Neuronal stem cell (in vitro differentiated cells): ENCODE data around the gene TNFAIP8. TPM values are rescaled to one million over a fixed set of nuclear protein-coding genes. Genes with fewer than 3 reads are reported as not detected.

Experiments
- DNase-seq: peaks from one replicate; pipeline ENCODE4 v3.0.0-alpha.2; 2013; ENCODE audit warnings: low spot score
- H2AFZ ChIP-seq: one replicate; pipeline ENCODE4 v1.6.1; 2013; ENCODE audit warnings: mild to moderate bottlenecking, low read length, inconsistent platforms
- H2AK5ac ChIP-seq: 2 replicates; pipeline ENCODE4 v1.6.1; 2013; ENCODE audit warnings: low read depth, mild to moderate bottlenecking, inconsistent platforms, low read length, moderate library complexity, mixed read lengths
- H2BK120ac ChIP-seq: 2 replicates; pipeline ENCODE4 v1.6.1; 2013; ENCODE audit warnings: low read depth, mild to moderate bottlenecking, inconsistent platforms, low read length, moderate library complexity, mixed read lengths
- H2BK12ac ChIP-seq: one replicate; pipeline ENCODE4 v1.6.1; 2013; ENCODE audit warnings: low read length, inconsistent platforms
- H2BK15ac ChIP-seq: 2 replicates; pipeline ENCODE4 v1.6.1; 2013; ENCODE audit warnings: mild to moderate bottlenecking, low read length, inconsistent platforms, mixed read lengths
- H2BK5ac ChIP-seq: one replicate; pipeline ENCODE4 v1.6.1; 2013; ENCODE audit warnings: inconsistent platforms, mild to moderate bottlenecking, low read length, moderate library complexity
- H3K14ac ChIP-seq: one replicate; pipeline ENCODE4 v1.6.1; 2013; ENCODE audit warnings: low read length, inconsistent platforms
- H3K18ac ChIP-seq: 2 replicates; pipeline ENCODE4 v1.6.1; 2013; ENCODE audit warnings: low read length, inconsistent platforms
- H3K23ac ChIP-seq: 2 replicates; pipeline ENCODE4 v1.6.1; 2013; ENCODE audit warnings: low read depth, mild to moderate bottlenecking, mixed read lengths, low read length, inconsistent platforms; ENCODE audit not compliant: poor library complexity
- H3K27ac ChIP-seq: replicated peaks from 3 replicates; pipeline ENCODE4 v1.5.1; 2013; ENCODE audit warnings: low read length, inconsistent platforms
- H3K27me3 ChIP-seq, 3 experiments: 2 replicates each; pipeline ENCODE4 v1.6.1; 2013; ENCODE audit warnings: low read length in 3 of 3, mild to moderate bottlenecking in 2 of 3, inconsistent platforms in 1 of 3, low read depth in 1 of 3, mixed read lengths in 1 of 3, moderate library complexity in 1 of 3; ENCODE audit not compliant: control insufficient read depth in 3 of 3, insufficient read depth in 3 of 3
- H3K36me3 ChIP-seq, 2 donors: replicated peaks in 1 of 2; 2 replicates each; pipeline ENCODE4 v1.6.1; 2013; ENCODE audit warnings: low read length in 2 of 2; ENCODE audit not compliant: control insufficient read depth in 2 of 2, insufficient read depth in 2 of 2
- H3K4ac ChIP-seq: 2 replicates; pipeline ENCODE4 v1.6.1; 2013; ENCODE audit warnings: inconsistent platforms, mild to moderate bottlenecking, low read length, moderate library complexity
- H3K4me1 ChIP-seq, 2 donors: 1 replicate in 1 of 2; 2 replicates in 1 of 2; pipeline ENCODE4 v1.6.1; 2013; ENCODE audit warnings: low read length in 2 of 2, low read depth in 1 of 2; ENCODE audit not compliant: control insufficient read depth in 2 of 2, insufficient read depth in 1 of 2
- H3K4me2 ChIP-seq: one replicate; pipeline ENCODE4 v1.6.1; 2013; ENCODE audit warnings: mild to moderate bottlenecking, low read length, inconsistent platforms; ENCODE audit not compliant: insufficient read depth, poor library complexity, severe bottlenecking
- H3K4me3 ChIP-seq, 2 donors: 2 replicates each; pipeline ENCODE4 v1.5.1; 2013; ENCODE audit warnings: low read length in 2 of 2, mild to moderate bottlenecking in 2 of 2, inconsistent platforms in 1 of 2, moderate library complexity in 1 of 2
- H3K79me1 ChIP-seq: one replicate; pipeline ENCODE4 v1.6.1; 2013; ENCODE audit warnings: low read depth, mild to moderate bottlenecking, inconsistent platforms, low read length, moderate library complexity
- H3K9ac ChIP-seq: one replicate; pipeline ENCODE4 v1.6.1; 2013; ENCODE audit warnings: mild to moderate bottlenecking, low read depth, low read length, inconsistent platforms; ENCODE audit not compliant: poor library complexity
- H3K9me3 ChIP-seq, 2 donors: replicated peaks in 1 of 2; 2 replicates each; pipeline versions ENCODE3 to v1.6.1; 2013; ENCODE audit warnings: low read length in 2 of 2, mild to moderate bottlenecking in 2 of 2, inconsistent platforms in 1 of 2, low read depth in 1 of 2, mixed read lengths in 1 of 2, moderate library complexity in 1 of 2; ENCODE audit not compliant: control insufficient read depth in 2 of 2, insufficient read depth in 1 of 2
- H4K8ac ChIP-seq: one replicate; pipeline ENCODE4 v1.6.1; 2013; ENCODE audit warnings: low read depth, mild to moderate bottlenecking, inconsistent platforms, low read length, moderate library complexity
- H4K91ac ChIP-seq: one replicate; pipeline ENCODE4 v1.6.1; 2013; ENCODE audit warnings: low read length, low read depth, mild to moderate bottlenecking, inconsistent platforms; ENCODE audit not compliant: poor library complexity
- WGBS, 2 donors: extraction: QIAGEN DNeasy Blood & Tissue Kit; methylation state at CpG; one replicate each; pipeline ENCODE4 v1.1.7; 2013; ENCODE audit warnings: missing lambda C conversion rate in 2 of 2, mixed read lengths in 1 of 2; ENCODE audit not compliant: insufficient read length in 2 of 2, insufficient replicate concordance in 1 of 2; ENCODE audit errors: extremely low coverage in 2 of 2; 5-methylcytosine and 5-hydroxymethylcytosine counted together
- polyA plus RNA-seq, 2 experiments: library from polyadenylated mRNA; stranded (reverse); fragments of 200-250 nt; gene quantifications; one replicate each; pipeline ENCODE4 v1.2.3, GENCODE V29; 2013

The TNFAIP8 gene
- polyA plus RNA-seq (2013, experiment 1 of 2) = 13.5 TPM
- 13.8 TPM for polyA plus RNA-seq (2013, experiment 2 of 2)

DNA sequence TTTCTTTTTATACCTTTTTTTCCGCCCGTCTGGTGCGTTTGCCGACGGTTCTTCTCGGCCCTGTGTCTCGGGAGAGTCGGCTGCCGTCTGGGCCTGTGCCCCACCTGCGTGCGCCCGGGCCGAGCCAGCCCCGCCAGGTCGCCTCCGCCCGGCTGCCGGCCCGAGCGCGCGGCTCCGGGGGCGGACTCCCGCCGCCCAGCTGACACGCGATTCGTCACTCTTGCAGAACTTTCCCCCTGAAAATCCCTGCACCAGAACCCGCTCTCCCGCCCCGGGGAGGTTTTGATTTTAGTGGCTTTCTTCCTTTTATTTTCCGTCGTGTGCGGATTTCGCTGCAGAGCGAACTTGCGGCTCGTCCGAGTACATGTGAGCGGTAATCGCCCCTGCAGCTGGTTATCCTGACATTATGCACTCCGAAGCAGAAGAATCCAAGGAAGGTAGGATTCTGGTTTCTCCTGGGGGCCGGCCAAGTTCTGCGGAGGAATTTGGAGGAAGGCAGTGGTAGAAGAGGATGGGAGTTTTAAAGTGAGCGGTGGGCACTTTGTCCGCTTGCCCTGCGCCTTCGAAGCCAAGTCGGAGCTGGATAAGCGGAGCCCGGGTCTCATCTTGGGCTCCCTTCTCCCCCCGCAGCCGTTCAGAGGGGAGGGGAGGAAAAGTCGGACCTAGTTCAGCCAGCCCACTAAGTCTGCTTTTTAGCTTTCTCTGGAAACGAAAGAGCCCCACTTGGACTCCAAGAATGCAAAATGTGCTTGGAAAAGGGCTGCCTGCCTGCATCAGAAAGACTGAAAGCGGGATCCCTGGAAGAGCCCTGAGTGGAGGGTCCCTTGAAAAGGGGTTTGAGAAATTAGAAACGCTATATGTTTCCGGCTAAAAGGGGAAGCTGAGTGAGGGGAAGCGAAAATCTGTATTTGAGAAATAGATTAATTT, at the start of gene TNFAIP8:
Gene TNFAIP8, plus strand, starts transcription at position 335 of the 927 bp plus-strand sequence. Its CDS starts 72 bp downstream, at position 407.
- Histone ChIP-seq H2BK12ac (no peak within 1 kb of the TSS), H3K4me1 (peaks cover 5 to 10% of the 10 kb centered on the region in 2 donors), H3K4me2 (peak within 1 kb of the TSS; percentile 94), H2AK5ac (no peak within 1 kb of the TSS), H3K27ac (no peak within 1 kb of the TSS), H3K4me3 (peak within 1 kb of the TSS; percentile 51 to 79), H2BK5ac (no peak within 1 kb of the TSS), H3K23ac (no peak within 1 kb of the TSS), H3K14ac (no peak within 1 kb of the TSS), H3K4ac (no peak within 1 kb of the TSS), H3K27me3 (peaks cover 0 to 6% (median 0%) of the 10 kb centered on the region in 3 experiments), H2BK15ac (no peak within 1 kb of the TSS), H3K9ac (no peak within 1 kb of the TSS), H2BK120ac (no peak within 1 kb of the TSS), H3K18ac (peak within 1 kb of the TSS; percentile 46), H2AFZ (peak within 1 kb of the TSS; percentile 91), H3K36me3 (no peaks in the 10 kb centered on the region), H4K91ac (no peak within 1 kb of the TSS), H4K8ac (no peak within 1 kb of the TSS), H3K9me3 (no peaks in the 10 kb centered on the region), H3K79me1 (no peaks in the 10 kb centered on the region)
- WGBS, 2 donors = no CpG with 5 or more reads among the region's 60 CpGs
- peak; percentile 32 for DNase-seq

DNA sequence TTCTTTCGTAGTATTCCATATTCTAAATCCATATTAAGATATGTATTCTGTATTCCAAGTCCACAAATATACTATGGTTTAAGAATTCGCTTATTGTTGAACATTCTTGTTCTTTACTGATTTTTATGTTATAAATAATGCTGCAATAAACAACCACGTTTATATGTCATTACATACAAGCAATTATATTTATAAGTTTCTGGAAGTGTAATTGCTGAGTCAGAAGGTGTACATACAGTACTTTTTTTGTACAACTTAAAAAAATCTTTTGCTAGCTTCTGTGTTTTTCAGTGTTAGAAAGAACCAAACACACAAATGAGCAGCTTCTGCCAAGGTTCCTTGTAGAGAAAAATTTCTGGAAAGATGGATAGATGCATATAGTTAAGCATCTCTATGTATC, 48.6 kb upstream of the TNFAIP8 start:
- Histone ChIP-seq H2BK120ac (no peak overlapping the region), H3K27ac (no peak overlapping the region), H2AK5ac (no peak overlapping the region), H3K36me3 (no peaks in the 10 kb centered on the region), H2BK5ac (no peak overlapping the region), H4K8ac (no peak overlapping the region), H3K4ac (no peak overlapping the region), H4K91ac (no peak overlapping the region), H3K23ac (no peak overlapping the region), H3K4me2 (no peak overlapping the region), H2BK15ac (no peak overlapping the region), H2AFZ (no peak overlapping the region), H3K14ac (no peak overlapping the region), H3K9ac (no peak overlapping the region), H3K79me1 (no peaks in the 10 kb centered on the region), H3K18ac (no peak overlapping the region), H3K4me1 (no peaks in the 10 kb centered on the region), H3K27me3 (no peaks in the 10 kb centered on the region), H3K9me3 (peaks cover 0 to 3% of the 10 kb centered on the region in 2 donors), H3K4me3 (no peak overlapping the region), H2BK12ac (no peak overlapping the region)
- no CpG with 5 or more reads among the region's 3 CpGs for WGBS, 2 donors
- DNase-seq = no peak

DNA sequence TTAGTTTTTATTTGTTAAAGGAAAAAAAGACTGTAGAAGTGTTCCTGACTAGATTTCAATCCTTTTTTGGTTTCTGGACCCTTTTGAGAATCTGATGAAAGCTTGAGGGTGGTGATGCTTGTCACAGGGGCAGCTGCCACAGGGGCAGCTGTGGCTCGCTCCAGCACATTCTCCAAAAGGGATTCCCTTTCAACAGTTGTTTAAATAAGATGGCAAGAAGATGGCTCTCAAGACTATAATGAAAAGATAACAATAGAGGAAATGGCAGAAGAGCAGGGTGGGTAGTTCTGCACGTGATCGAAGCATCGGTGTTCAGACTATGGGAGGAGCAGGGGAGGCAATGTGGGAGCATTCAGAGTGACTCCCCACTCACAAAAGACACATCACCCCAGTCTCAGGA, 46.5 kb upstream of the TNFAIP8 start:
- no peaks in the 10 kb centered on the region for H3K4me1 ChIP-seq
- no peak overlapping the region for H3K4me2 ChIP-seq
- no peak overlapping the region for H4K8ac ChIP-seq
- no peak overlapping the region for H3K18ac ChIP-seq
- H2BK120ac ChIP-seq = no peak overlapping the region
- no peak overlapping the region for H3K9ac ChIP-seq
- H3K23ac ChIP-seq = no peak overlapping the region
- no peak overlapping the region for H4K91ac ChIP-seq
- no peak overlapping the region for H3K14ac ChIP-seq
- WGBS, 2 donors = no CpG with 5 or more reads among the region's 4 CpGs
- no peak overlapping the region for H2BK12ac ChIP-seq
- H3K27me3 ChIP-seq = no peaks in the 10 kb centered on the region
- H3K27ac ChIP-seq = no peak overlapping the region
- no peak overlapping the region for H2AK5ac ChIP-seq
- no peak overlapping the region for H2BK5ac ChIP-seq
- no peak for DNase-seq
- H3K79me1 ChIP-seq = no peaks in the 10 kb centered on the region
- H2BK15ac ChIP-seq = no peak overlapping the region
- no peak overlapping the region for H2AFZ ChIP-seq
- H3K36me3 ChIP-seq = peaks cover 0 to 2% of the 10 kb centered on the region in 2 donors
- peaks cover 0 to 1% of the 10 kb centered on the region in 2 donors for H3K9me3 ChIP-seq
- H3K4ac ChIP-seq = no peak overlapping the region
- H3K4me3 ChIP-seq = no peak overlapping the region

DNA sequence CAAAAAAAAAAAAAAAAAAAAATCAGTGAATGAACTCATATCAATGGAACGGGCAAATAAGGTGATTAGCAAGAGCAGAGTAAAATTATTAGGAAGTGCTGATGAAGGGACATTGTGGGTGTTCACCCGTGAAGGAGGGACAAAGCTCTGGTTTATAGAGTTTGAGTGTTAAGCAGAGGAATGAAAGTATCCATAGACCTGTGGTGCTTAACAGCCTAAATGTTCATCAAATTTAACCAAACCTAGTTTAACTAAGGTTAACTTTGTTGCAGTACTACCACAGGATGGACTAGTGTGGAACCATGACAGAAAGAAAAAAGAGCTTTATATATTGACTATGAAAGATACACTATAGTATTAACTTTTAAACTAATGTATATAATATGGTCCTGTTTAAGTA, 44.1 kb upstream of the TNFAIP8 start:
- no peak overlapping the region for H3K4ac ChIP-seq
- H3K27me3 ChIP-seq = no peaks in the 10 kb centered on the region
- H3K36me3 ChIP-seq = peaks cover 0 to 2% of the 10 kb centered on the region in 2 donors
- no peak overlapping the region for H2BK15ac ChIP-seq
- no peak overlapping the region for H3K4me3 ChIP-seq
- H2BK12ac ChIP-seq = no peak overlapping the region
- H2AK5ac ChIP-seq = no peak overlapping the region
- H3K4me2 ChIP-seq = no peak overlapping the region
- H3K27ac ChIP-seq = no peak overlapping the region
- no peaks in the 10 kb centered on the region for H3K4me1 ChIP-seq
- no peak overlapping the region for H2BK120ac ChIP-seq
- no peak overlapping the region for H3K18ac ChIP-seq
- no peak overlapping the region for H2AFZ ChIP-seq
- no peak overlapping the region for H2BK5ac ChIP-seq
- no peaks in the 10 kb centered on the region for H3K79me1 ChIP-seq
- DNase-seq = no peak
- no CpG with 5 or more reads among the region's 2 CpGs for WGBS, 2 donors
- H3K9ac ChIP-seq = no peak overlapping the region
- H3K23ac ChIP-seq = no peak overlapping the region
- no peak overlapping the region for H3K14ac ChIP-seq
- H3K9me3 ChIP-seq = no peaks in the 10 kb centered on the region
- no peak overlapping the region for H4K91ac ChIP-seq
- H4K8ac ChIP-seq = no peak overlapping the region
